NCI-H1048 (cell line): ENCODE results near the gene RIMBP3C.
"Not testable (repeated sequence)": the region's sequence is repeated elsewhere in the genome, so short reads cannot be mapped to it uniquely, and the experiment has no call there.

Source experiments
- DNase-seq: peaks from one replicate; lab custom pipeline; 2025; lab: John Stamatoyannopoulos, UW

The RIMBP3C gene, protein sequence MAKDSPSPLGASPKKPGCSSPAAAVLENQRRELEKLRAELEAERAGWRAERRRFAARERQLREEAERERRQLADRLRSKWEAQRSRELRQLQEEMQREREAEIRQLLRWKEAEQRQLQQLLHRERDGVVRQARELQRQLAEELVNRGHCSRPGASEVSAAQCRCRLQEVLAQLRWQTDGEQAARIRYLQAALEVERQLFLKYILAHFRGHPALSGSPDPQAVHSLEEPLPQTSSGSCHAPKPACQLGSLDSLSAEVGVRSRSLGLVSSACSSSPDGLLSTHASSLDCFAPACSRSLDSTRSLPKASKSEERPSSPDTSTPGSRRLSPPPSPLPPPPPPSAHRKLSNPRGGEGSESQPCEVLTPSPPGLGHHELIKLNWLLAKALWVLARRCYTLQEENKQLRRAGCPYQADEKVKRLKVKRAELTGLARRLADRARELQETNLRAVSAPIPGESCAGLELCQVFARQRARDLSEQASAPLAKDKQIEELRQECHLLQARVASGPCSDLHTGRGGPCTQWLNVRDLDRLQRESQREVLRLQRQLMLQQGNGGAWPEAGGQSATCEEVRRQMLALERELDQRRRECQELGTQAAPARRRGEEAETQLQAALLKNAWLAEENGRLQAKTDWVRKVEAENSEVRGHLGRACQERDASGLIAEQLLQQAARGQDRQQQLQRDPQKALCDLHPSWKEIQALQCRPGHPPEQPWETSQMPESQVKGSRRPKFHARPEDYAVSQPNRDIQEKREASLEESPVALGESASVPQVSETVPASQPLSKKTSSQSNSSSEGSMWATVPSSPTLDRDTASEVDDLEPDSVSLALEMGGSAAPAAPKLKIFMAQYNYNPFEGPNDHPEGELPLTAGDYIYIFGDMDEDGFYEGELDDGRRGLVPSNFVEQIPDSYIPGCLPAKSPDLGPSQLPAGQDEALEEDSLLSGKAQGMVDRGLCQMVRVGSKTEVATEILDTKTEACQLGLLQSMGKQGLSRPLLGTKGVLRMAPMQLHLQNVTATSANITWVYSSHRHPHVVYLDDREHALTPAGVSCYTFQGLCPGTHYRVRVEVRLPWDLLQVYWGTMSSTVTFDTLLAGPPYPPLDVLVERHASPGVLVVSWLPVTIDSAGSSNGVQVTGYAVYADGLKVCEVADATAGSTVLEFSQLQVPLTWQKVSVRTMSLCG (N-terminal part only)

GRCh38 chr22:21551361-21551760 lies at the start of gene RIMBP3C:
Gene RIMBP3C (minus strand): TSS chr22:21551461. CDS start chr22:21550976, 485 bp downstream.
- DNase-seq: not testable (repeated sequence)

DNA sequence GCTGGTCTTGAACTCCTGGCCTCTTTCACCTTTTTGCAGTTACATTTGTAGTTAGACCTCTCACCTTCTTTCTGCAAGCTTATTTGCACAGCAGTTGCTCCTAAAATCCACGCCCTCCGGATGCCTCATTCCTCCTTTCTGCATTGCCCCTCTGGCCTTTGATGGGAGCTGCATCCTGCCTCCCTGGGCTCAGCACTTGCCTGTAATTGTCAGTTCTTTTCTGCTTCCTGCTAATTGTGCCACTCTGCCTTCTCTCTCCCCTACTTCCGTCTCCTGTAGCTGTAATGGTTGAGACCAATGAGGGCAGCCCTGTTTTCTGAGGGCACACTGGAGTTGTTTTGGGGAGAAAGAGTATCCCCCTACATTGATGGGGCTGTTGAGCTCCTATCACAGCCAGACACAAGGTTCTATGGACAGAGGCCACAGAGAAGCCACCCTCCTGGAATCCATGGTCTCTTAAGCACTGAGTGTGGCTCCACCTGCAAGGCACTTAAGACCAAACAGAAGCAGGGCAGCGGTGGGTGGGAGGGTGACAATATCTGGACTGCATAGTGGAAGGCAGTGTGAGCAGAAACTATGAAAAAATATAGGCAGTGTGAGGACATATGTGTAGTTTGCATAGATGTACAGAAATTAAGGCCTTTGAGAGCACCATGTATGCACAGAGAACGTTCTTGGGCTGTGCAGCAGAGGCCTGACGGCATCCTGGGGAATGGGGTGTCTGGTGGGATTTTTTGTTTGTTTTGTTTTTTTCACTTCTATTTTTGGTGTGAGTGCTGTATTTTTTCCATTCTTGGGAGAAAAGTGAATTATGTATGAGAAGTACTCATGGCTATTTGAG lies 48.0 kb upstream of the RIMBP3C start:
- DNase-seq: no peak

DNA sequence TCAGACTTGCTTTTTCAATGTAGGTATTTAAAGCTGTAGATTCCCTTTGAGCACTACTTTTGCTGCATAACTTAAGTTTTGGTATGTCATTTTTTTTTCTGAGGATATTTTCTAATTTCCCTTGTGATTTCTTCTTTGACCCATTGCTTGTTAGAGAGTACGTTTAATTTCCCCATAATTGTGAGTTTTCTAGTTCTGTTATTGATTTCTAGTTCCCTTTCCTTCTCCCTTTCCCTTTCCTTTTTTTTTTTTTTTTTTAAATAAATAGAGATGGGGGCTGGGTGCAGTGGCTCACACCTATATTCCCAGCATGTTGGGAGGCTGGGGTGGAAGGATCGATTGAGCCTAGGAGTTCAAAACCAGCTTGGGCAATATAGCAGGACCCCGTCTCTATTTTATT lies 47.0 kb upstream of the RIMBP3C start:
- no peak for DNase-seq

DNA sequence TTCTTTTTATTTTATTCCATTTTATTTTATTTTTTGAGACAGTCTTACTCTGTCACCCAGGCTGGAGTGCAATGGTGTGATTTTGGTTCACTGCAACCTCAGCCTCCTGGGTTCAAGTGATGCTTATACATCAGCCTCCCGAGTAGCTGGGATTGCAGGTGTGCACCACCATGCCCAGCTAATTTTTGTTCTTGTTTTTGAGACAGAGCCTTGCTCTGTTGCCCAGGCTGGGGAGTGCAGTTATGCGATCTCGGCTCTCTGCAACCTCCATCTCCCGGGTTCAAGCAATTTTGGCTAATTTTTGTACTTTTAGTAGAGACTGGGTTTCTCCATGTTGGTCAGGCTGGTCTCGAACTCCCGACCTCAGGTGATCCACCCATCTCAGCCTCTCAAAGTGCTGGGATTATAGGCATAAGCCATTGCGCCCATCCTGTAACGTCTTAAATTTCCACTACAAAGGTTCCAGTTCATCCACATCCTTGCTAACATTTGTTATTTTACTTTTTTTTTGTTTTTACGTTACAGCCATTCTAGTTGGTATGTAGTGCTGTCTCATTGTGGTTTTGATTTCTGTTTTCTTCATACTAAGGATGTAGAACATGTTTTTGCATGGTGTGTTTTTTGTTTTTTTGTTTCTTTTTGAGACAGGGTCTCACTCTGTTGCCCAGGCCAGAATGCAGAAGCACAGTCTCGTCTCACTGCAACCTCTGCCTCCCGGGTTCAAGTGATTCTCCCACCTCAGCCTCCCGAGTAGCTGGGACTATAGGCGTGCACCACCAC lies 45.3 kb upstream of the RIMBP3C start:
- not testable (repeated sequence) for DNase-seq

DNA sequence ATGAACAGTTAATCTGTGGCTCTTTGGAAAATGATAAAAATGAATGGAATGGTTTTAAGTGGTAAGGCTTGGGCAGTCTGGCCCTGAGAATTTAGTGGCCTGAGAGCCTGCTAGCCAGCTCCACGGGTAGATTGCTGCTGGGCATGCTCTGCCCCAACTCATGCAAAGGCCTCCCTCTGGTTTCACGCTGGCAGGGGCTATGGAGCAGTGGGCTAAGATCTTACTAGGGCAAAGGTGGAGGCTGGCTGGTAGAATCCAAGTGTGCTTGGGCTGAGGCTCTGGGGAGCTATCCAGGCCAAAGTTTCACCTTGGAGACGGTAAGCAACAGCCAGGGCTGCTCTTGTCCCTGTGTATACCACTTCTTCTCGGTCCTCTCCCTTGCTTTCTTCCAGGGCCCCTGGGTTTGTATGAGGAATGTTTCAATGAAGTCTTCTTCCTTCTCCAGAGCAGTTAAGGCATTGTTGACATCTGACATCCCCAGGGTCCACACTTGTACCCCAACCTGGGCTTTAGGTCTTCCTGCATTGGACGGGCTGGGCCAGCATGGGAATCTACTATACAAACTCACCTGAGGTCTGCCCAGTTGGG lies 43.7 kb upstream of the RIMBP3C start:
- no peak for DNase-seq

DNA sequence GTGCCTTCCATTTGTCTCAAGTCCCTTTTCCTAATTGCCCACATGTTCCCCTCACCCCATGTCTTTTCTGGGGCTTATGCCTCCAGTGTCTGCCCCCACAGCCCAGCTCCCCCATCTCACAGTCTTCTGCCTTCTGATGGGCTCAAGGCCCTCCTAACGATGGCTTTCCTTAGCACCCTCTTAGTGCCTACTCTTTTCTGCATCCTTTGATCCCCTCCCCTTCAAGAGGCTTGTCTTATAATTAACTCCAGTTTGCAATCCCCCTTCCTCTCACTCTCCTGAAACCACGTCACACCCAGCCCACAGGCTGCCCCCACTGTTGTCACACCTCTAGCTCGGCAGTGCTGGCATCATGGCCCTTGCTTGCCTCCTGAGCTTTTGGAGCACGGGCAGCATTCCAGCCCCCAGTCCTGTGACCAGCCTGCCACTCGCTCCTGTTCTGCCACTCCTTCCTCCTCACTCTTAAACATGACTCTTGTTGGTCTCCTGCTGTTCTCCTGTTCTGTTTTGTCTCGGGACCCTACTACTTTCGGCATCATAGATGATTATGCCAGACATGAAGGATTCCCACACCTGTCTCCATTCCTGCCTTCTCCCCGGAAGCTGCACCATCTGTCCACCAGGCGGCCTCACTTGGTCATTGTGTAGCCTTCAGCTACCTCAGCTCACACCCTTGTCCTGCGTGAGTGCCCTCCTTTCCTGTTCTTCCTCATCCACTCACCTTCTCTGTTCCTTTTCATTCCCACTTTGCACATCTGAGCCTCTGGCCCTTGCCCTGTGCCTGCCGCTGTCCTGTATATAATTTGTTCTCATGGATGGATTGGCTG lies 42.4 kb upstream of the RIMBP3C start:
- DNase-seq: no peak

DNA sequence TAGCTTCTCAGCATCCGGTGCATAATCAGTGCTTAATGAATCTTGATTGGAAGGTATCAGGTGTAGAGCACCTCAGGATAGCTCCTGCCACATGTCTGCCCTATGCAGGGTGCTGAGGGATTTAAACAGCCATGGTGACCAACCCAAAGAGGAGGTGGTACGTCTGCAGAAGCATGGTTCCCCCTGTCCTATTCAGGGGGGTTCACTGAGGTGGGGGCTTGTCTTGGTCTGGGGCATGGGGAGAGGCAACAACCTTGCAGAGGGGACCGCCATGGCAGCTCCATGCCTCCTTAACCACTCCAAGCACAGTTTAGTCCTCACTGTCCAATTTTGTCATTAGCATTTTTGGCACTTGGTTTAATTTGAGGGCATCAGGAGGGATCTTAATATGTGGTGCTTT lies 41.2 kb upstream of the RIMBP3C start:
- no peak for DNase-seq

DNA sequence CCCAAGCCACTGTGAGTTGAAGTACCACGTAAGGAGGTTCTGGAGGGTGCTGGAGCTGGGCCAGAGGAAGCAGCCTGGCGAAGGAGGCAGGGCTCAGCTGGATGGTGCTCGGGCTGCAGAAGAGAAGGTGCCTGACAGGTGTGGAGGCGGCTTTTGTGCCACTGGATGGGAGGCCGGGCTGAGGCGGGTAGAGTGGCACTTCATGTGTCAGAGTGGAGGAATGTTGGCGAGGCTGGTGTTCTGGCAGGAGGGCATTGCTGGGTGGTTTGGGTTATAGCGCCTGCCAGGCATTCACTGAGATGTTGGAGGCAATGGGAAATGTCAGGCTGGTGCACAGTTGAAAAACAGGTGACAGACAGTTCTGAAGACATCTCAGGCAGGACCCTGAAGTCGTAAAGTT lies 40.4 kb upstream of the RIMBP3C start:
- DNase-seq: no peak

DNA sequence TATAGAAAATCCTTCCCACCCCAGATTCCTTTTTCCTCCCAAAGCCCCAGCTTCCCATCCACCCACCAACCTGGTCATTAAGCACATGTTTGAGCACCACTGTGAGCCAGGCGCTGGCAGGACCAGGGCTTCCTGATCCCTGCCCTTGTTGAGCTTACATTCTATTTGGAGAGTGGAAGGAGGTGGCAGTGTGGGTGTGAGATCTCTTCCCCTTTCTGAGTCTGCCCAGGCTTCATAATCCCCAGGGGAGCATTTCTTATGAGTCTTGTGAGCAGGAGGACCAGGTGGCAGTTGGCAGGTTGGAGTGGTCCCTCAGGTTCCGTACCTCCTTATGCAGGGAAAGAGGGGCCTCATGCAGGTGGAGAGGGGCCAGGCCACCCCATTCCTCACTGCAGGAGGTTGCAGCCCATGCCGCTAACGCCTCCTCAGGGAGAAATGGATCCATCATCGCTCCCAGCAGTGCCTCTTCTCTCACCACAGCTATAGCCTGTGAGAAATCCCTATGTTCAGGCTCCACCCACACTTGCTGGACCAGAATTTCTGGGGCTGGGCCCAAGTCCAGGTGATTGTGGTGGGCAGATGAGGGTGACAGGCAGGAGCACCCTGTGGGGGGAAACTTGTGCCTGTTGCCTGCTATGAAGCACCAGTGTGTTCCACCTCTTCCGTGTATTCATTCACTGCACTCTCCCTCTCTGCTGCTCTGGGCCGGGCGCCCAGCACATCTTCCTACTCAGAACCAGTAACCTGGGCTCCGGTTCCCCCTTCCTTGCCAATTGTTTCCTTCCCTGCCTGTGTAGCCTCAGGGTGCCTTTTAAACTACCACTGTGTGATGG lies 39.8 kb upstream of the RIMBP3C start:
- DNase-seq: no peak

DNA sequence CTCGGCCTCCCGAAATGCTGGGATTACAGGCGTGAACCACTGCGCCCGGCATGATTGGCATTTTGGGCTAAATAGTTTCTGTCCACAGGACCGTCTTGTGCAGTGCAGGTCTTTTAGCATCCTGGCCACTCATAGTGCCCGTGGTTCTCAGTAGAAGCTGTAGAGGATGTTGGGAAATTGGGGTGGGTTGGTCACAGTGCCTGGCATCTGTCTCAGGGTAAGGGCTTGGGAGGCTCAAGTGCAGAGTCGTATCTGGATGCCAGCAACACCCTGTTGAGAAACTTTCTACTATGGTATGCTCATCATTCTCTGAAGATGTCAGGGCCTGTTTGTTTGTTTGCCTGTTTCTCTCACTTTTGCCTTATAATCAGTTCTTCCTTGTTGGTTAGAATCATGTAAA lies 38.1 kb upstream of the RIMBP3C start:
- no peak for DNase-seq

DNA sequence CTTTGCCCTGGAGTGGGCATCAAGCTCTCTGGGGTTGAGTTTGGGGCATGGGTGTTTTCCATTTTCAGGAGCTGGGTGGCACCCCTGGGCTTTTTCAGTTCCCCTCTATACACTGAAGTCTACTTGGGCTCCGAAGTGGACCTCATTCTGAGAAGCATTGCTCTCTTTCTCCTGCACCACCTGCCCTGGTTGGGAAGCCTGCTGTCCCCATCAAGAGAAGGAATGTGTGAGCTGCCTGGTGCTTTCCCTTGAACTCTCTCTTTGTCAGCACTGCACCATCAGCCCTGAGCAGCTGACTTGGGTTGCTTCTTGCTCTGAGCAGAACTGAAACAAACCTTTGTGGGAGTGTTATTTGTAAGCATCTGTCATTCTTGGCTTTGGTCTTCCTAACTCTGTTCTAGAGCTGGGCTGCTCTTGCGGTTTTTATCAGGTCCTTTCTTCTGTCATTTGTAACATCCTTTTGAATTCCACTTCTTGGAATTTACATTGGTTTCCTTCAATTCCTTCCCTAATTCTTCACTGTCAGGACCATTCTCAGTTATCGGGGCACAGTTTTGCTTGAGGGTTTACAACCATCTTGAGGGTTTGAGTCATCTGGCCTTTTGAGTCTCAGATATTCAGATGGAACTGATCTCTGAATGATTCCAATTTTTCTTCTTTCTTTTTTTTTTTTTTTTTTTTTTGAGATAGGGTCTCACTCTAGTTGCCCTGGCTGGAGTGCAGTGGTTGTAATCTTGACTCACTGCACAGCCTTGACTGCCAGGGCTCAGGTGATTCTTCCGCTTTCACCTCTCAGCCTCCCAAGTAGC lies 36.7 kb upstream of the RIMBP3C start:
- no peak for DNase-seq

DNA sequence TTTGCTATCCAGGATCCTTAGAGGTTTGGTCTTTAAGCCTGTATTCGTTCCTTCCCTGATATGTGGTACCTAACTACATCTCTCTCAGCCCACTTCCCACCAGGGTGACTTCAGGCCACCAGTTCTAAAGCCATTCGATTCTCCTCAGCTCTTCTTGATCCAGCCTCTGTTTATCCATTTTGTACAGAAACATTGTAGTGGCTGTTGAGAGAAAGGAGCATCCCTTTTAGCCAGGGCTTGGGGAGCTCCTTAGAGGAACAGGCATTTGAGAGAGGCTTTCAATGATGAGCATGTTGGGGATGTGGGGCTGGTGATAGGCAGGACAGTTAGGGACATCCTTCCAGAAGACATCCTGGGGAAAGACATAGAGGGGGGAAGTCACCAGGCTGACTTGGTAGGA lies 34.1 kb upstream of the RIMBP3C start:
- DNase-seq: no peak

DNA sequence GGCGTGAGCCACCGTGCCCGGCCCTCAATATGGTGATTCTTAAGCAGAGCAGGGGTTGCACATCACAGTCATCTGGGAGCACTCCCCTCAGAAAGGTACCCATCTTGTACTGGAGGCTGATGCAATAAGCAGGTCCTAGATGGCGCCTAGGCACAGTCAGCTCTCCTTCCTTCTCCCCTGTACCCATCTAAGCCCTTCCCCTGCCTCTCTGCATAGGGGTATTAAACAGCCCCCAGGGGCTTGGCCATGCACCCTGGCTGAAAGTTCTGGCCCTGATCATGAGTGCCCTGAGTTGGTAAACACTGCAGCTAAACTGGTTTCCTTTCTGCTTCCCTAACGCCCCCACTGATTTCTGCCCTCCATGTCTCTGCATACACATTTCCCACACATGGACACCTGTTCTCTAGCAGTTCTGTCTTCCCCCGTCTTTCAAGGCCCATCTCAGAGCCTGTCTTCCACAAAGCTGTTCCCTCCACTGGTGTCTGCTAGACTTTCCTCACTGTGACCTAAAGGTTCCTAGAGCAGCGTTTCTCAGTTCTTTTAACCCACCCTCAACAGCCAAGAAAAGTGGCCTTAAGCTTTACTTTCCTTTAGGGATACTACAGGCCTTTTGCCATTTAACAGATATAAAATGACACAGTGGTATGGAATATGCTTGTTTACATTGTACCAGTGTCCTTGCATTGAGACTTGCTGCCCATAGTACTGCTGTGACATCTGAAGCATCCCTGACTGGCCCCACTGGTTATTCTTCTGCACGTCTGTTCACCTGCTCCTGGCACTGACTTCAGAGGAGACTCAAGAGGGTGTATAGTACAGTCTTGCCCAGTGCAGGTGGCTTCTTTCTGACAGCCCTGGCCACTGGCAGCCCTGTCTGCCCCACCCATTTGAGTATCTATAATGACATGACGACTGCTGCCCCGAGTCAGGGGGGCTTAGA lies 31.8 kb upstream of the RIMBP3C start:
- DNase-seq: no peak

DNA sequence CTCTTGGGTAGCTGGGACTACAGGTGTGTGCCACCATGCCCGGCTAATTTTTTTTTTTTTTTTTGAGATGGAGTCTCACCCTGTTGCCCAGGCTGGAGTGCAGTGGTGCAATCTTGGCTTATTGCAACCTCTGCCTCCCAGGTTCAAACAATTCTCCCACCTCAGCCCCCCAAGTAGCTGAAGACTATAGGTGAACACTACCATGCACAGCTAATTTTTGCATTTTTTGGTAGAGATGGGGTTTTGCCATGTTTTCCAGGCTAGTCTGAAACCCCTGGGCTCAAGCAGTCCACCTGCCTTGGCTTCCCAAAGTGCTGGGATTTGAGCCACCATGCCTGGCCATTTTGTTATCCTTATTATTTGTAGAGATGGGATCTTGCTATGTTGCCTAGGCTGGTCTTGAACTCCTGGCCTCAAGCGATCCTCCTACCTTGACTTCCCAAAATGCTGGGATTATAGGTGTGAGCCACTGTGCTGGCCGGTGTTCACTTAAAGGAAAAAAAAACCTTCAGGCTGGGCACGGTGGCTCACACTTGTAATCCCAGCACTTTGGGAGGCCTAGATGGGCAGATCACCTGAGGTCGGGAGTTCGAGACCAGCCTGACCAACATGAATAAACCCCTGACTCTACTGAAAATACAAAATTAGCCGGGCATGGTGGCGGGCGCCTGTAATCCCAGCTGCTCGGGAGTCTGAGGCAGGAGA lies 29.9 kb upstream of the RIMBP3C start:
- not testable (repeated sequence) for DNase-seq

DNA sequence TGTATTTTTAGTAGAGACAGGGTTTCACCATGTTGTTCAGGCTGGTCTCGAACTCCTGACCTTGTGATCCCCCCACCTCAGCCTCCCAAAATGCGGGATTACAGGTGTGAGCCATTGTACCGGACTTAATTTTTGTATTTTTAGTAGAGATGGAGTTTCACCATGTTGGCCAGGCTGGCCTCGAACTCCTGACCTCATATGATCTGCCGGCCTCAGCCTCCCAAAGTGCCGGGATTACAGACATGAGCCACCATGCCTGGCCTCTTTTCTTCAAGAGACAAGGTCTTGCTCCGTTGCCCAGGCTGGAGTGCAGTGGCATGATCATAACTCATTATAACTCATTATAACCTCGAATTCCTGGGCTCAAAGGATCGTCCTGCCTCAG lies 29.4 kb upstream of the RIMBP3C start:
- not testable (repeated sequence) for DNase-seq

- DNase-seq: no peak
These were observed 28.2 kb upstream of the RIMBP3C start for GRCh38 chr22:21579474-21579851.
